Measurements from ENCODE around the gene SH3RF3.

SH3RF3 gene

GRCh38 chr2:109268916-109269315, 139.9 kb downstream of the SH3RF3 start:
- no peak for DNase-seq (ENCODE audit: low read depth)
- TF ChIP-seq CTCF (IDR thresholded peaks at IDR 0.05; ENCODE audit: low read length, missing control alignments) = no peak

GRCh38 chr2:109269706-109270504, 140.9 kb downstream of the SH3RF3 start:
- no peak overlapping the region for H3K4me3 ChIP-seq (replicated peaks; ENCODE audit: low read depth, low read length)
- DNase-seq (ENCODE audit: low read depth) = no peak

More at GRCh38 chr2:109268916-109269315, 139.9 kb downstream of the SH3RF3 start:
- no peak overlapping the region for H3K4me3 ChIP-seq (replicated peaks; ENCODE audit: low read depth, low read length)

GRCh38 chr2:109270505-109271312, 141.7 kb downstream of the SH3RF3 start:
- DNase-seq (ENCODE audit: low read depth) = no peak
- no peak for TF ChIP-seq CTCF (IDR thresholded peaks at IDR 0.05; ENCODE audit: low read length, missing control alignments)
- no peak overlapping the region for H3K4me3 ChIP-seq (replicated peaks; ENCODE audit: low read depth, low read length)

More at GRCh38 chr2:109269706-109270504, 140.9 kb downstream of the SH3RF3 start:
- no peak for TF ChIP-seq CTCF (IDR thresholded peaks at IDR 0.05; ENCODE audit: low read length, missing control alignments)

GRCh38 chr2:109271920-109272319, 142.9 kb downstream of the SH3RF3 start:
- no peak for TF ChIP-seq CTCF (IDR thresholded peaks at IDR 0.05; ENCODE audit: low read length, missing control alignments)
- H3K4me3 ChIP-seq (replicated peaks; ENCODE audit: low read depth, low read length) = no peak overlapping the region
- no peak for DNase-seq (ENCODE audit: low read depth)

GRCh38 chr2:109272461-109272860, 143.5 kb downstream of the SH3RF3 start:
- H3K4me3 ChIP-seq (replicated peaks; ENCODE audit: low read depth, low read length) = no peak overlapping the region
- no peak for TF ChIP-seq CTCF (IDR thresholded peaks at IDR 0.05; ENCODE audit: low read length, missing control alignments)
- DNase-seq (ENCODE audit: low read depth) = no peak

GRCh38 chr2:109275120-109276012, 146.4 kb downstream of the SH3RF3 start:
- no peak overlapping the region for H3K4me3 ChIP-seq (replicated peaks; ENCODE audit: low read depth, low read length)
- DNase-seq (ENCODE audit: low read depth) = no peak
- no peak for TF ChIP-seq CTCF (IDR thresholded peaks at IDR 0.05; ENCODE audit: low read length, missing control alignments)
